Stimulated activated CD8-positive, alpha-beta memory T cell treated with anti-CD3 and anti-CD28 coated beads, Interleukin-12 subunit alpha, Interleukin-12 subunit beta, amount 100 ng/mL, for 24 hours (primary cell): ENCODE data around the gene CIC.
A peak's percentile ranks its signal among the peaks of the same experiment; 100 is the strongest.

Experiments
- DNase-seq: peaks from one replicate; pipeline ENCODE4 v3.0.0-alpha.2; 2020; ENCODE audit errors: extremely low read depth

Gene CIC

GRCh38 chr19:42268704-42269477 lies at the start of gene CIC:
CIC (plus strand) TSS chr19:42269252; CDS start chr19:42271784, 2,532 bp downstream.
- DNase-seq, result peak; percentile 98

GRCh38 chr19:42219812-42220750 lies 49.0 kb upstream of the CIC start, which contains the start of gene ZNF526:
ZNF526 (plus strand) TSS chr19:42220312; CDS start chr19:42224404, 4,092 bp downstream.
- peak; percentile 89 for DNase-seq

GRCh38 chr19:42220751-42221097 lies 48.3 kb upstream of the CIC start:
- DNase-seq, result no peak

- DNase-seq, result no peak
Measured at GRCh38 chr19:42224940-42225717, 43.9 kb upstream of the CIC start.

- no peak for DNase-seq
Measured at GRCh38 chr19:42225718-42226292, 43.2 kb upstream of the CIC start.

GRCh38 chr19:42226886-42227285 lies 42.2 kb upstream of the CIC start:
- DNase-seq, result no peak

- no peak for DNase-seq
Measured at GRCh38 chr19:42228641-42229040, 40.4 kb upstream of the CIC start.

- DNase-seq, result no peak
Measured at GRCh38 chr19:42229301-42229854, 39.7 kb upstream of the CIC start.

GRCh38 chr19:42229855-42230351 lies 39.1 kb upstream of the CIC start:
- no peak for DNase-seq

GRCh38 chr19:42230571-42230970 lies 38.5 kb upstream of the CIC start:
- DNase-seq, result no peak

GRCh38 chr19:42232435-42232834 lies 36.6 kb upstream of the CIC start:
- no peak for DNase-seq

GRCh38 chr19:42233106-42233505 lies 35.9 kb upstream of the CIC start:
- no peak for DNase-seq

GRCh38 chr19:42233678-42234292 lies 35.3 kb upstream of the CIC start:
- DNase-seq, result no peak

- DNase-seq, result no peak
Measured at GRCh38 chr19:42234364-42234763, 34.7 kb upstream of the CIC start.

- no peak for DNase-seq
Measured at GRCh38 chr19:42235181-42235580, 33.9 kb upstream of the CIC start.

- no peak for DNase-seq
Measured at GRCh38 chr19:42239544-42240220, 29.4 kb upstream of the CIC start.

- no peak for DNase-seq
Measured at GRCh38 chr19:42241279-42241678, 27.8 kb upstream of the CIC start.

GRCh38 chr19:42242069-42242511 lies 27.0 kb upstream of the CIC start:
- DNase-seq, result no peak

- peak; percentile 89 for DNase-seq
Measured at GRCh38 chr19:42242512-42243409, 26.3 kb upstream of the CIC start, which contains the start of gene GSK3A. GSK3A (minus strand) TSS chr19:42242602; CDS start chr19:42242465, 137 bp downstream.
